IMR-90 (cell line): ENCODE data around the gene ITGB2. TPM values are rescaled to one million over a fixed set of nuclear protein-coding genes. Genes with fewer than 3 reads are reported as not detected.

Experiments
- ATAC-seq: fragments of 200-7000 bp; cut with Tn5 transposase; 2 replicates; pipeline ENCODE4 v1.9.1; 2020; ENCODE audit warnings: low read depth, mild to moderate bottlenecking, moderate library complexity
- BruUV-seq: library from RNA; stranded (reverse); fragments of 400-500 nt; replicated peaks from 2 replicates; lab custom pipeline; 2021; lab: Mats Ljungman, UMichigan
- CTCF ChIA-PET: fragments of 300-600 bp; formaldehyde crosslinking; extraction: SDS; loops from one replicate; lab custom pipeline; 2021; ENCODE audit warnings: antibody characterized with exemption; lab: Yijun Ruan, JAX
- POLR2A ChIA-PET: fragments of 300-600 bp; sonication (Branson Sonifier 250); formaldehyde crosslinking; loops from one replicate; lab custom pipeline; 2022; ENCODE audit warnings: antibody characterized with exemption; ENCODE audit not compliant: unreplicated experiment; lab: Charles Lee
- DNase-seq: peaks from one replicate; pipeline ENCODE4 v3.0.0; 2013
- H2AFZ ChIP-seq: replicated peaks from 2 replicates; pipeline ENCODE3; 2013; ENCODE audit warnings: low read length, mild to moderate bottlenecking; ENCODE audit not compliant: poor library complexity
- H2AK5ac ChIP-seq: 2 replicates; pipeline ENCODE4 v1.6.1; 2013; ENCODE audit warnings: low read depth, low read length, inconsistent platforms
- H2AK9ac ChIP-seq: replicated peaks from 2 replicates; pipeline ENCODE3; 2013; ENCODE audit warnings: mild to moderate bottlenecking, low read depth, low read length, moderate library complexity; ENCODE audit not compliant: poor library complexity
- H2BK120ac ChIP-seq: 2 replicates; pipeline ENCODE4 v1.6.1; 2013; ENCODE audit warnings: low read depth, low read length, inconsistent platforms
- H2BK15ac ChIP-seq: 3 replicates; pipeline ENCODE4 v1.6.1; 2013; ENCODE audit warnings: low read depth, low read length, inconsistent platforms
- H2BK20ac ChIP-seq: 2 replicates; pipeline ENCODE4 v1.6.1; 2013; ENCODE audit warnings: low read depth, mild to moderate bottlenecking, inconsistent platforms, low read length, moderate library complexity
- H2BK5ac ChIP-seq: 2 replicates; pipeline ENCODE4 v1.6.1; 2013; ENCODE audit warnings: mild to moderate bottlenecking, low read depth, low read length, inconsistent platforms; ENCODE audit not compliant: poor library complexity, severe bottlenecking
- H3K14ac ChIP-seq: replicated peaks from 2 replicates; pipeline ENCODE4 v1.6.1; 2013; ENCODE audit warnings: low read depth, low read length, inconsistent platforms
- H3K18ac ChIP-seq: 2 replicates; pipeline ENCODE4 v1.6.1; 2013; ENCODE audit warnings: low read depth, low read length, control low read depth
- H3K23ac ChIP-seq: 2 replicates; pipeline ENCODE4 v1.6.1; 2013; ENCODE audit warnings: low read depth, low read length, inconsistent platforms
- H3K27ac ChIP-seq: 2 replicates; pipeline ENCODE4 v1.5.1; 2013; ENCODE audit warnings: mild to moderate bottlenecking, control low read depth, low read length; ENCODE audit not compliant: insufficient read depth
- H3K27me3 ChIP-seq: 2 replicates; pipeline ENCODE4 v1.6.1; 2013; ENCODE audit warnings: low read length; ENCODE audit not compliant: control insufficient read depth, insufficient read depth
- H3K36me3 ChIP-seq: 2 replicates; pipeline ENCODE4 v1.6.1; 2013; ENCODE audit warnings: low read length, mixed read lengths; ENCODE audit not compliant: control insufficient read depth, insufficient read depth
- H3K4ac ChIP-seq: 2 replicates; pipeline ENCODE4 v1.6.1; 2013; ENCODE audit warnings: low read depth, low read length, inconsistent platforms
- H3K4me1 ChIP-seq: 2 replicates; pipeline ENCODE4 v1.6.1; 2013; ENCODE audit warnings: low read length, mixed read lengths; ENCODE audit not compliant: control insufficient read depth, insufficient read depth
- H3K4me2 ChIP-seq: 2 replicates; pipeline ENCODE4 v1.6.1; 2013; ENCODE audit warnings: low read depth, mild to moderate bottlenecking, control low read depth, low read length, moderate library complexity
- H3K4me3 ChIP-seq: 2 replicates; pipeline ENCODE4 v1.5.1; 2013; ENCODE audit warnings: low read depth, mild to moderate bottlenecking, control low read depth, low read length, moderate library complexity; ENCODE audit not compliant: insufficient read depth
- H3K56ac ChIP-seq: 2 replicates; pipeline ENCODE4 v1.6.1; 2013; ENCODE audit warnings: low read length, inconsistent platforms; ENCODE audit not compliant: insufficient read depth; ENCODE audit errors: extremely low read depth
- H3K79me1 ChIP-seq, 2 experiments: 2 replicates each; pipeline ENCODE4 v1.6.1; 2013; ENCODE audit warnings: low read length in 2 of 2, inconsistent platforms in 1 of 2, low read depth in 1 of 2
- H3K9ac ChIP-seq: 2 replicates; pipeline ENCODE4 v1.6.1; 2013; ENCODE audit warnings: low read depth, low read length, control low read depth
- H3K9me1 ChIP-seq: 2 replicates; pipeline ENCODE4 v1.6.1; 2013; ENCODE audit warnings: low read length, inconsistent platforms; ENCODE audit not compliant: insufficient read depth
- H3K9me3 ChIP-seq: 2 replicates; pipeline ENCODE4 v1.6.1; 2013; ENCODE audit warnings: low read length; ENCODE audit not compliant: control insufficient read depth, insufficient read depth
- H4K20me1 ChIP-seq: 2 replicates; pipeline ENCODE4 v1.6.1; 2013; ENCODE audit warnings: low read length, inconsistent platforms; ENCODE audit not compliant: insufficient read depth
- H4K5ac ChIP-seq: 2 replicates; pipeline ENCODE4 v1.6.1; 2013; ENCODE audit warnings: mild to moderate bottlenecking, low read depth, low read length, control low read depth
- H4K8ac ChIP-seq, 2 experiments: 2 replicates each; pipeline ENCODE4 v1.6.1; 2013; ENCODE audit warnings: low read depth in 2 of 2, low read length in 2 of 2, control low read depth in 1 of 2, inconsistent platforms in 1 of 2
- H4K91ac ChIP-seq: 2 replicates; pipeline ENCODE4 v1.6.1; 2013; ENCODE audit warnings: low read depth, low read length, inconsistent platforms; ENCODE audit not compliant: insufficient read depth
- CEBPB ChIP-seq: IDR thresholded peaks from 2 replicates; pipeline ENCODE4 v1.6.1; 2012; ENCODE audit warnings: low read depth, low read length, improper control_type of control experiment
- CHD1 ChIP-seq: IDR thresholded peaks from 2 replicates; pipeline ENCODE4 v1.6.1; 2012; ENCODE audit warnings: low read depth, low read length, improper control_type of control experiment
- POLR2A ChIP-seq: IDR thresholded peaks from 2 replicates; pipeline ENCODE4 v1.6.1; 2012; ENCODE audit warnings: mild to moderate bottlenecking, low read depth, low read length
- SMC3 ChIP-seq: fragments of 150-350 bp; IDR thresholded peaks from 2 replicates; pipeline ENCODE4 v1.6.1; 2016; ENCODE audit warnings: low read depth, mild to moderate bottlenecking, antibody characterized with exemption, low read length, moderate library complexity
- WGBS, 2 experiments: methylation state at CpG; one replicate each; pipeline versions ENCODE4 v1.1.5 to v1.1.7; 2013; ENCODE audit warnings: missing lambda C conversion rate in 2 of 2; ENCODE audit not compliant: insufficient read length in 1 of 2; ENCODE audit errors: extremely low coverage in 2 of 2; 5-methylcytosine and 5-hydroxymethylcytosine counted together
- dilution Hi-C: fragments of 300-500 bp; cut with HindIII; formaldehyde crosslinking; loops from one replicate; pipeline ENCODE4 v1.14.3; 2018; ENCODE audit warnings: low sequenced_read_pairs; ENCODE audit not compliant: unreplicated experiment
- in situ Hi-C: fragments of 300-500 bp; cut with MboI; formaldehyde crosslinking; loops from 3 replicates; pipeline ENCODE4 v1.14.3; 2019; ENCODE audit warnings: low sequenced_read_pairs, inconsistent platforms, mixed read lengths
- intact Hi-C: fragments of 100-400 bp; cut with micrococcal nuclease; formaldehyde crosslinking; loops from 2 replicates; pipeline ENCODE4 v1.10.0; 2022
- polyA plus RNA-seq, 3 experiments: library from polyadenylated mRNA; depleted of rRNA; stranded (reverse); fragments of >200 nt; gene quantifications; 2 replicates each; pipeline ENCODE4 v1.2.3, GENCODE V29; 2012; ENCODE audit warnings: low replicate concordance in 1 of 3
- total RNA-seq: library from RNA; depleted of rRNA; stranded (reverse); fragments of >200 nt; gene quantifications from 2 replicates; pipeline ENCODE4 v1.2.3, GENCODE V29; 2012
- TF ChIP-seq, protein P1 (sequence below): fragments of 150-350 bp; IDR thresholded peaks from 2 replicates; pipeline ENCODE4 v1.6.1; 2017; ENCODE audit warnings: mild to moderate bottlenecking, antibody characterized with exemption, low read length, low read depth
- TF ChIP-seq, protein P2 (sequence below): conservative IDR thresholded peaks from 2 replicates; pipeline ENCODE4 v1.5.1; 2012; ENCODE audit warnings: mild to moderate bottlenecking, low read depth, low read length, improper control_type of control experiment

The ITGB2 gene
- total and polyA plus RNA-seq, 2 of the 4 experiments (the other 2 are of a cell fraction), result 0.14 TPM; not detected in 1

DNA sequence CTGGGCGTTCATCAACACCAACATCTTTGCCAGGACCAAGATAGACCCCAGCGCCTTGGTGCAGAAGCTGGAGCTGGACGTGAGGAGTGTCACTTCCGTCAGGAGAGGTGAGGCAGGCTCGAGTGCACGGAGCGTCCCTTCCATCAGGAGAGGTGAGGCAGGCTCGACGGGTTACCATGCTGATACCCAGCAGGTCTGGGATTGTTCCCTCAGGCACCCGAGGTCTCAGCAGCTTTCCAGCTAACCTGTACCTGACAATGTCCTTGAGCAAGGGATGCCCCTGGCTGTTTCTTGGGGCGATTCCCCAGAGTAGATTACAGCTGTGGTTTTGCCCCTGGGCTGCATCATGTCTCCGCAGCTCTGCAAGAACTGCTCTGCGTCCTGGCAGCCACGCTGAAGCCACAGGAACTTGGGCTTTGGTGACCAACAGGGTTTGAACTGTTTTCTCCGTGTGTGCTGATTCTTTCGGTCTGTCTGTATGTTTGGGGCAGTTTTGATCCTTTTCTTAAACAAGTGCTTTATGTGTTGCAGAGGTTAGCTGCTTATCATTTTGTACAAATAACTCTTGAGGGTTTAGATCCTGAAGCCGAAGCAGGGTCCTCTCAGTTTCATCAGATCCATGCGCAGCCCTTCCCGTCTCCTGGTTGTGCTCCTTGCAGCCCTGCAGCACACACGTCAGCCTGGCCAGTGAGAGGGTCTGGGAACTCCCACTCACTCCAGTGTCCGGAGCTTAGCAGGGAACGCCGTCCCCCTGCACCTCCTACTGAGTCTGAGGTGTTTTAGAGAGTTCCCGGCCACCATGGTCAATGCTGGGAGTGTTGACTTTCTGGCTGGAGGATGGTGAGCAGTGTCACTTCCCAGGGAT is 23.2 kb upstream of the ITGB2 start (continued):
- TF ChIP-seq, protein P1, sequence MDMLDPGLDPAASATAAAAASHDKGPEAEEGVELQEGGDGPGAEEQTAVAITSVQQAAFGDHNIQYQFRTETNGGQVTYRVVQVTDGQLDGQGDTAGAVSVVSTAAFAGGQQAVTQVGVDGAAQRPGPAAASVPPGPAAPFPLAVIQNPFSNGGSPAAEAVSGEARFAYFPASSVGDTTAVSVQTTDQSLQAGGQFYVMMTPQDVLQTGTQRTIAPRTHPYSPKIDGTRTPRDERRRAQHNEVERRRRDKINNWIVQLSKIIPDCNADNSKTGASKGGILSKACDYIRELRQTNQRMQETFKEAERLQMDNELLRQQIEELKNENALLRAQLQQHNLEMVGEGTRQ, result no peak
- no peak for TF ChIP-seq CHD1

DNA sequence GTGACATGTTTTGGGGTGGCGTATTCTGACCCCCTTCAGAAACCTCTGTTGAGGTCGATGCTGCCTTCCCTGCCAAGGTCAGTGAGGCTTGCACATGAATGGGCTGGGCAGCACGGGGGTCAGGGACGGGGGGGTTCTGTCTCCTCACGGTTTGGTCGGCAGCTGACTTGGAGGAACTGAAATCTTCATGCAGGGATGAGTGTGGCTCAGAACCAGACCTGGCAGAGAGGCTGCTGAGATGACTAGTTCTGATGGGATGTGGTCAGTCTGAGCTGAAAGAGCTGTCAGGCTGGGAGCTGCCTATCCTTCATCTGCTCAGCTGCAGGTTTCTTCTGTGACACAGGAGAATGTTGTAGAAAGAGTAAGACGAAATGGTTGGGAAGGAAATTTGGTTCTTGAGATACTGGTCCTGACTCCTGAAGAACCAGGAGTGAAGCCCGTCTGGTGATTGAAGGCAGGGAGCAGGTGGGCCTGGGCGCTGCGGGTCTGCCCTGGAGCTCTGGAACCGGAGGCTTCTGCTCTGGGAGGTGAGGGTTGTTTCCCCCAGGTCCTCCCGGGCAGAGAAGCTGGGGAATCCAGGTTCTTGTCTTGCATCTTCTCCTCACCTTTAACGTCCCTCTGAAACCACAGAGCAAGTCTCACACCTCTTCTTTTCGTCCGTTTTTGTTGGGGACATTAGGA is 22.4 kb upstream of the ITGB2 start:
- 96% methylated on average over 4 of the region's 15 CpGs; no CpG with 5 or more reads in 1 of the 2 experiments for WGBS, 2 experiments
- Histone ChIP-seq H4K8ac (no peak overlapping the region), H3K4me1 (peaks cover 7% of the 10 kb centered on the region; the same call in 1 of the 2 replicates), H2AFZ (no peak overlapping the region), H3K56ac (no peak overlapping the region), H3K27me3 (no peaks in the 10 kb centered on the region), H2AK5ac (no peak overlapping the region), H3K9me1 (peaks cover 9% of the 10 kb centered on the region), H3K4me2 (no peak overlapping the region), H3K79me1 (peaks cover 31 to 77% of the 10 kb centered on the region in 2 experiments), H4K5ac (no peak overlapping the region), H3K36me3 (peaks cover 27% of the 10 kb centered on the region), H3K9ac (no peak overlapping the region), H2AK9ac (no peak overlapping the region), H3K27ac (no peak overlapping the region), H4K91ac (no peak overlapping the region), H2BK15ac (no peak overlapping the region), H2BK120ac (no peak overlapping the region), H3K14ac (no peak overlapping the region), H4K20me1 (peaks cover 49% of the 10 kb centered on the region), H3K4ac (no peak overlapping the region), H3K9me3 (no peaks in the 10 kb centered on the region), H2BK20ac (no peak overlapping the region), H3K4me3 (no peak overlapping the region), H3K23ac (no peak overlapping the region), H2BK5ac (no peak overlapping the region), H3K18ac (no peak overlapping the region)
- dilution Hi-C loops, result no loop called here
- intact Hi-C loops, result loop anchor here (5.0 kb wide), 1 partner anchor 334 kb away; no protein-coding TSS in a partner anchor
- in situ Hi-C loops, result loop anchor here (25.0 kb wide), 1 partner anchor 431 kb away; no protein-coding TSS in a partner anchor
- BruUV-seq, result no TSS peak
- no peak for ATAC-seq
- DNase-seq, result peak; percentile 32
- CTCF ChIA-PET, result interaction anchor here (0.8 to 1.6 kb wide), 2 partner anchors 185 to 194 kb away, joined by 3 to 4 read pairs; no protein-coding TSS in a partner anchor
- TF ChIP-seq, protein P2, sequence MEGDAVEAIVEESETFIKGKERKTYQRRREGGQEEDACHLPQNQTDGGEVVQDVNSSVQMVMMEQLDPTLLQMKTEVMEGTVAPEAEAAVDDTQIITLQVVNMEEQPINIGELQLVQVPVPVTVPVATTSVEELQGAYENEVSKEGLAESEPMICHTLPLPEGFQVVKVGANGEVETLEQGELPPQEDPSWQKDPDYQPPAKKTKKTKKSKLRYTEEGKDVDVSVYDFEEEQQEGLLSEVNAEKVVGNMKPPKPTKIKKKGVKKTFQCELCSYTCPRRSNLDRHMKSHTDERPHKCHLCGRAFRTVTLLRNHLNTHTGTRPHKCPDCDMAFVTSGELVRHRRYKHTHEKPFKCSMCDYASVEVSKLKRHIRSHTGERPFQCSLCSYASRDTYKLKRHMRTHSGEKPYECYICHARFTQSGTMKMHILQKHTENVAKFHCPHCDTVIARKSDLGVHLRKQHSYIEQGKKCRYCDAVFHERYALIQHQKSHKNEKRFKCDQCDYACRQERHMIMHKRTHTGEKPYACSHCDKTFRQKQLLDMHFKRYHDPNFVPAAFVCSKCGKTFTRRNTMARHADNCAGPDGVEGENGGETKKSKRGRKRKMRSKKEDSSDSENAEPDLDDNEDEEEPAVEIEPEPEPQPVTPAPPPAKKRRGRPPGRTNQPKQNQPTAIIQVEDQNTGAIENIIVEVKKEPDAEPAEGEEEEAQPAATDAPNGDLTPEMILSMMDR, result no peak
- no peak for TF ChIP-seq CEBPB
- no peak for TF ChIP-seq POLR2A
- no peak for TF ChIP-seq SMC3
- POLR2A ChIA-PET, result no interaction called here
